Measurements from ENCODE around the gene SPECC1L.

SPECC1L gene

DNA sequence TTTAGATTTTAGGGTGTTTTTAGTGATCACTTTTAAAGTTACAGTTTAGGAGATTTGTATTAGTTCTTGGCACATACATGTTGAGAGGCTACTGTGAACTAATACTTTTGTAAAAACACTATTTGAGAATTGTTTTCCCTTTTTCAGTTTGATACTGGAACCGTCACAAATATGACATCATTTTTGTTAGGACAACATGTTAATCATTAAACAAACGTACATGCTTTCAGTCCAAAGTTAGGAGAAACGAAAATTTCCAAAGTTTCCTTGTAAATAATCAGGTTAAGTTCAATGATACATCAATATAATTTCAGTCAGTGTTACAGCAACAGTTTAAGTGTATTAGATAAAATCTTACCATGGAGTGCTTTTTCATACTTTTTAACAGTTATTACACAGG is 53.1 kb downstream of the SPECC1L start:
- DNase-seq = no peak

DNA sequence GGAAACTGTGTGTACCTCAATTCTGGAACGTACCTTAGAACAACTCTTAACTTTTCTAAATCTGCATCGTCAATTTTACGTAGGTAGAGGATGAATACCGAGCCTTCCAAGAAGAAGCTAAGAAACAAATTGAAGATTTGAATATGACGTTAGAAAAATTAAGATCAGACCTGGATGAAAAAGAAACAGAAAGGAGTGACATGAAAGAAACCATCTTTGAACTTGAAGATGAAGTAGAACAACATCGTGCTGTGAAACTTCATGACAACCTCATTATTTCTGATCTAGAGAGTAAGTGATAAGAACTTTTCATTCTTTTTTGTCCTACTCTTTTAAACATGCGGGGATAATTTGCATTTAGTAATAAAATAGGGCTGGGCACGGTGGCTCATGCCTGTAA is 53.5 kb downstream of the SPECC1L start:
- no peak for DNase-seq

DNA sequence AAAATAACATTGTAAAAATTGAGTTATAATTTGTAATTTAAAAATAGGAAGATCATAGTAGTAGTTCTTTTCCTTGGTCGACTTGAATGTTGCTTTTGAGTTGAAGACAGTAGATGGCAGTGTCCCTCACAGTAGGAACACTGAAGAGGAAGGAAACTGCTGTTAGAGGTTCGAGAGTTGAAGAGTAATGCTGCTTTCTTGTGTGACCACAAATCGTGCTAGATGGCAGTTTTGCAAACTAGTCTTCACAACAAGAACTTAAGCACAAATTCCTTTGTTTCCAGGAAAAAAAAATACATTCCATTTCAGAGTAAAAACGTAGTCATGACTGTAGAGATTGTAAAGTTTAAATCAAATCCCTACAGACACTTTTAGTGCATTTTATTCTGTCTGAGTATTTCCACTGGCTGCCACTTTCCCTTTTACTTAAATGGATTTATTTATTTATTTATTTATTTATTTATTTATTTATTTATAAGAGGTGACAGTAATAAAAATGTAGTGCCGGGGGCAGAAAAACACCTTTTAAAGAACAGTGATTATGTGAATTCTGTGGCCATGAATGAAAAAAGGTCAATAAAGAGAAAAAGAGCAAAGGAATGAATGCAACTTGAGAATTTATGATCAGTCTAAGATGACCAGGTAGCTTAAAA is 54.6 kb downstream of the SPECC1L start:
- DNase-seq = no peak

DNA sequence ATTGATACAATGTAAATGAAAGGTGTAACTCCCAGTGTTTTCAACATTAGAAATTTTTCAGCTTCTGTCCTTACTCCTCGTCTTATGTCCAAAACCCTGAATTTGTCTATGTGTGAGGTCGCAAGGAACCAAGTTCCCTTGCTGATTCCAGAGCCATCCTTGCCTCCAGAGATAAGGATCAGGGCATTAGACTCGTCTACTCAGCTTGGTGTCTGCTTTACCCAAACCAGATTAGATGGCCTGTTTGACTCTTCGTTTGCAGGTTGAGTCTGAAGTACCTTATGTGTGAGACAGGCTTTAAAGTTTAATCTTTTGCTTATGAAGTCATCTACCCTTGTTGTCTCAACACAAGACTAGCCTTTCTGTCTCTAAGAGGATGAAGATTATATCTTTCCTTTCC is 55.6 kb downstream of the SPECC1L start:
- DNase-seq = no peak

DNA sequence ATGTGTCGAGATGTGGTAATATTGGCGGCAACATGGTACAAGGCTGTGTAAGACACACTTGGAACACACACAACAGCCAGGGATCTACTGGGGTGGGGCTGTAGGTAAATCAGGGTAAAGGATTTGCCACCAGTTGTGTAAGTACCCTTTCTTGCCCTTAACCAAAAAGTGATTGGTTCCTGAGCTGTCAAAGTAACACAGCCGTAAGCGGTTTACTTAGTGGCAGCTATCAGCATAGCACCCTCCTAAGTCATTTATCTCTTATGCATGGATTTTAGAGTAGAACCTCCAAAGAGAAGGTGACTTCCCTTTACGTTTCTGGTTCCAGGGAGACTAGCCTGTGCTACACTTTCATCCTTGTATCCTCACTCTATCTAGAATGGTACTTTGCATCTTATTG is 57.2 kb downstream of the SPECC1L start:
- no peak for DNase-seq

DNA sequence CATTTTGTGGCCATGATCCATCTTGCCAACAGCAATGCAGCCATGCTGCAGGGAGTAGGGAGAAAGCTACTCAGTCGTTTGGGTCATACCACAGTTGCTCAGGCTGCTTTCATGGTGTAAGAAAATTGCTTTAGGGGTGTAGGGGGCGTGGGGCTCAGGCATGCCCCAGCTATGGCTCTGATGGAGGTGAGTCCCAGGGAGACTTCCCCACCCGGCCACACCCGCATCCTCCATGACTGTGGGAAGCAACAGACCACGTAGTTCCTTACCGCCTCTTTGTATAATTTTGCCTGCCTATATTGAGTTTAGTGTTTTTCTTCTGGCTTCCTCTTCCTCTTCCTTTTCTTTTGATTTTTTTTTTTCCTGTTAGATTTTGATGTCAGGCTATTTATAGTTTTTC is 58.8 kb downstream of the SPECC1L start:
- no peak for DNase-seq

DNA sequence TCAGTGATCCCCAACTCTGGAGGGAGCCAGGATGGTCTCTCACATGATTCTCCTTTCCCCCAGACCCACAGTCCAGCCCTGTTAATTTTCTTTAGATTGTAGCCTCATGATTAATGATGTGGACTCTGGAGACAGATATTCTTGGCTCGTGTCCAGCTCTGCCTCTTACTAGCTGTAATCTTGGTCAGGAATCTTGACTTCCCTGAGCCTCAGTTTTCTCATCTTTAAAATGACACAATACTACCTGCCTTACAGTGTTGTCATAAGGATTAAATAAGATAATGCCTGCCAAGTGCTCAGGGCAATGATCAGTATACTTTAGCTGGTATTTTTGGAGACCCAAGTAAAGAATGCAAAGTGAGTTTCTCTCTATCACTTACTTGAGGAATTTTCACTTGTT is 60.0 kb downstream of the SPECC1L start:
- DNase-seq = no peak

DNA sequence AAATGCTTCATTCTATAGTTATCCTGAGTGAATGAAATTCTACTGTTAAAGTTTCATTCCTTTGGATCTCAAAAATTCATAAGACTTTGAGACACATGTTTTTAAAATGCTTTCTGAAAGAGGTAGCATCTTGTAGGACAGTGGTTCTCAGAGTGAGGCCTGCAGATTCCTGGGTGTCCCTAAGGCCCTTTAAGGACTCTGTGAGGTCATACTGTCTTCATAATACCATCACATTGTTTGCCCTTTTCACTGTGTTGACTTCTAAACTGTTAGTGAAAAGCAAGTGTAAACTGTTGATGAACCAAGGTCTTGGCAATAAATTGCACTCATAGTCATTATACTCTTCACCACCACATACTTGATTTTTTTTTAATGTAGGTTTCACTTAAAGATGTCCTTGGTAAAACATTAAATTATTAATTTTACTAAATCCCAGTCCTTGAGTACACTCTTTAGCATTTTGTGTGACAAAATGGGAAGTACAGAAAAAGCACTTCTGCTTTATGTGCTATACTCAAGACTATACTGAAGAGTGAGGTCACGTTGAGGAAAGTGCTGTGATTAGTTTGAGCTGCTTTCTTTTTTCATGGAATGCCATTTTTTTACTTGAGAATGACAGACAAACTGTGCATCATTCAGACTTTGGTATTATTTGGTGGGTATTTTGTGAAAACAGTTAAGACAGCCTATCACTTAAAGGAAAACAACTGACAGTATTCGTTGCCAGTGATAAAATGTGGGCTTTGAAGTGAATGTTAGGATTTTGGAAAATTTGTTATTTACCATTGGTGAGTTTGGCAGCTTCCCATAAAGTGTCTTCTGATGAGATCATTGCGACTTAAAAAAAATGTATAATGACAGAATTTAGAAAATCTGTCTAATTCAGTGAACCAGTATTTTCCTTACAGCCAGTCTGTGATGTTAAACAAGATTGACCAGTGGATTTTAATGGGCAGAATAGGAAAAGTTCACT is 61.1 kb downstream of the SPECC1L start:
- DNase-seq = no peak

DNA sequence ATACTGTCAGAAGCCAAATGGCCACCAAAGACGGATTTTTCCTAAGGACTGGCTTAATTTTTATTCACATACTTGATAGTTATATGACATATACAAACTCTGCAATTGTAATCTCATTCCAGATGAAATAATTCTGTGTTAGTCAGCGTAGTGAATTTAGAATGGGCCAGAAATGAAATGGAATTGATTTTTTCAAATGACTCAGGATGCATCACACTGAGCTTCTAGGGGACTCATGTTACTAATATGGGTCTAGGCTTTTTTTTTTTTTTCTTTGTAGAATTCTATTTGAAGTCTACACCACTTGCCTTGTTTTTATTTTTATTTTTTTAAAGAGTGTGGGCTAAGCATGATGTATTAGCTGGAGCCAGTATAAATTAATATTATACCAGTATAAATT is 62.7 kb downstream of the SPECC1L start:
- no peak for DNase-seq

DNA sequence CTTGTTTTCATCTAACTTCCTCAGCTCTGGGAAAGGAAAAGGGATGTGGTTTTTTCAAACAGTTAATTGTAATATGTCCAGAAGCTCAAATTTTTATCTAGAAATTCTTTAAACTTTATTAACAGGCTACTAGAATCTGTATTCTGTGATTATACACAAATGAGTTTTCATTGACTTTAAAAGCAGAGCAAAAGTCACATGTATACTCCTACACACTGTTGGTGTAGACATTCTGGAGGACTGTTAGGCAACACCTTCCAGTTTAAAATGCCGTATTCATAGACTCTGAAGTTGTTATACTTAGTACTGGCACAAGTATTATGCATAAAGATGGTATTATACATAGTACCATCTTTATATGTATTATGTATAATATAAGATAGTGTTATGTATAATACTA is 64.9 kb downstream of the SPECC1L start:
- DNase-seq = no peak

DNA sequence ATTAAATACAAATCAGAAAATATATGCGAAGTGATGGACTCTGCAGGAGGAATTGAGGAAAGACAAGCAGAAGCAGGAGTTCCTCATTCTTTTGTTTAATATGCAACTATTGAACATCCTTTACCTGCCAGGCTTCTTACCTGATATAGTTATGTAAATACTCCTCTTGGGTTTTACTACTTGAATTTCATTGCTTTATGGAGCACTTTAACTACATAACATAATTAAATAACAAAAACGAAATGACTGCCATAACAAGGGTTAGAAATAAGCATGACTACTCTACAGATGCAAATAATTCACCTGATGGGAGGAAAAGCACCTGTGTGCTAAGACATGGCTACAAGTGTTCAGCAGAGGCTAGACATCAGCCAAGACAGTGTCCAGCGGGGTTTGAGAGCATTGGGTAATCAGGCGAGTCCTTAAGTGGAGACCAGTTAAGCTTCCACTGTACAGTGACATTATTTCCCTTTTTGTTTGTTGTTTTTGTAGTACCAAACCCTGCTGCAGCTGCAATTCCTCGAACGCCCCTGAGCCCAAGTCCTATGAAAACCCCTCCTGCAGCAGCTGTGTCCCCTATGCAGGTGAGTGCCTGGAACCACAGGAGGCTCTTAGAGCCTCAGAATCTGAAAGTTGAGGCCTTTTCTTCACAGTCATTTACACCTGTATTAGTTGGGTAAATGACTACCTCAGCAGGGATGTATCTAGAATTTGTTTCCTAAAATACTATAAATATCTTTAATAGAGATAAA is 67.4 kb downstream of the SPECC1L start:
- DNase-seq = no peak

DNA sequence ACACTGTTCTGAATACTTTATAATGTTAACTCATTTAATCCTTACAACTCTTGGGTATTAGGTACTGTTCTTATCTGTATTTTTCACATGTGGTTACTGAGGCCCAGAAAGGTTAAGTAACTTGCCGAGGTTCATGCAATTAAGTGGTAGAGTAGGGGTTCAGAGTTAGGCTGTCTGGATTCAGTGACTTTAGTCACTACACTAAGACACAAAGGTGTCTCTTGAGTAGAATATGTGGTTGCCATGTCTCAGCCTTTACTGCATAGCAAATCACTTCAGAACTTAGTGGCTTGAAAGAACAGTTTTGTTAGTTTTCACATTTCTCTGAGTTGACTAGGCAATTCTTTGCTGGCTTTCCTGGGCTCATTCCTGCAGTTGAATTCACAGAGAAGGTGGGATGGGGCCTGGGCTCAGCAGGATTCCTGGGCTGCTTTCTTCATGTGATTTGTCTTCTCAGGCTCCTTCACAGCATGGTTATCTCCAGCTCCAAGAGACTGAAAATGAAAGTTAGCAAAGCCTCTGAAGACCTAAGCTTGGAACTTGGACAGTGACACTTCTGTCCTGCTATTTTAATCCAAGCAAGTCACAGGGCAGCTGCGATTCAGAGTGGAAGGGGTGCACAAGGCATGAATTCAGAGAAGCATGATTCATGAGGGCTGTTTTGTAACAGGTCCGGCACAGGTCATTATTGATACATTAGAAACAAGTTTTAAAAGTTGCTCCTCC is 68.3 kb downstream of the SPECC1L start:
- no peak for DNase-seq

DNA sequence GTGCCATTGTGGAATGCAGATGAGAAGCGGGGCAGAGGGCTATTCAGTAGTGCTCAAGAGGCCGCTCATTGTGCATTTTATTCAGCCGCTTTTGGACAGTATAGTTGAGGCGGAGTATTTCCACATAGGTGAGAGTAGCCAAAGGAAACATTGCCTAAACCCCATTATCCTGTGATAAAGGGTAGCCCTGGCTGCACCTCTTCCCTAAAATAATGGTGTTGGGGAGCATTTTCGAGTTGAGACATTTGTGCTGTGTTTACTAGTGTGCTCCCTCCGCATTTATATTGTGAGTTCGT is 68.8 kb downstream of the SPECC1L start:
- DNase-seq = no peak

DNA sequence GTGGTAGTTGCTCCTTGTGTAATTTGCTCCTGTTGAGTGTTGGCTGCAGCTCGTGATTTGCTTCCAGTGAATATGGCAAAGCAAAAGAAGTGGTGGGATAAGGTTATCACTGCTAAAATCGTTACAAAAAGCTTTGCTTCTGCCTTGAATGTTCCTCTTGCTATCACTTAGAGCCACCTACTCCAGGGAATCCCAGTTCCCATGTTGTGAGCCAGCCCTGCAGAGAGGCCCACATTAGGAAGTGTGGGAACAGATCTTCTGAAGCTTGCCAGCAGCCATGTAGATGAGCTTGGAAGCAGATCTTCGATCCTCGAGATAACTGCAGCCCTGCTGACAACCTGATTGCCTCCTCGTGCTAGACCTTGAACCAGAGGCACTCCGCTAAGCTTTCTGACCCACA is 71.0 kb downstream of the SPECC1L start:
- no peak for DNase-seq

DNA sequence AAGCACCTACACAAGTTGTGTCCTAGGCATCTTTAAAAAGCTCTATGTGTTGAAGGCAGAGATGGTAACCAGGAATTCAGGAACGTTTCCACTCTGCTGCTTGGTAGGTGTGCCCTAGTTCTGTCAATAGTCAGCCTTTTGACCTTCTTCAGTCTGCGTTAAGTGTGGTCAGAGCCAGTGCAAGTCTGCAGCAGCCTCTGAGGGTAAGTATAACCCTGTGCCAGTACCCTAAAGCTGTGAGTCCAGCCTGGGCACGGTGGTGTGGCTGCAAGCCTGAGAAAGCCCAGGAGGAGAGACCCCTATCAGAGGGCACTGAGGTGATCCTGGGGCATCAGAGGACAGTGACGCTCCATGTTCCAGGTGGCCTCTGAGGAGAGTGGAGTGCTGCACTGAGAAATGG is 80.0 kb downstream of the SPECC1L start:
- DNase-seq = no peak

DNA sequence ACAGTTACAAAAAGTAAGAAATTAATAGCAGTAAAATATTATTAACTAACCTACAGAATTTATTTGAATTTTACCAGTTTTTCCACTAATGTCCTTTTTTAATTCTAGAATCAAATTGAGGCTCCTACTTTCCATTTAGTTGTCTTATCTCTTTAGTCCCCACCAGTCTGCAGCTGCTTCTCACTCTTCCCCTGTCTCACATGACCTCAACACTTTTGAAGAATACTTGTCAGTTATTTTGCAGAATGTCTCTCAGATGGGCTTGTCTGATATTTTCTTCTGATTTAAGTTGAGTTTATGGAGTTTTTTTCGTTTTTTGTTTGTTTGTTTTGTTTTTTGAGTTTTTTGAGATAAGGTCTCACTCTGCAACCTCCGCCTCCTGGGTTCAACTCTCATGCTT is 82.5 kb downstream of the SPECC1L start:
- DNase-seq = no peak

DNA sequence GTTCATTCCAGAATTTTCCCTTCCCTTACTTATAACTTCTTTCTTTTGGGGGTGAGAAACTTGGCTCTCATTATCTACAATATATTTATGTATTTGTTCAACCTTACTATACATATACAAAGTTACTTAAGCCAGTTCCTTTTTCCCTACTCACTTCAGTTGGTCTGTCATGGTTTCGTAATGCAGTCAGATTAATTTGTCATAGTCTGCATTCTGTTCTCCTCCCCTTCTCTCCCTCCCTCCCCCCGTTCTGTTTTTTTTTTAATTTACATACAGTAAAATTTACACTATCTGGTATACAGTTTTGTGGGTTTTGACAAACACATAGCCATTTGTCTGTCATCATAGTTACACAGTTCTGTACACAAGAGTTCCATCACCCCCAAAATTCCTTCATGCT is 84.9 kb downstream of the SPECC1L start:
- DNase-seq = no peak

DNA sequence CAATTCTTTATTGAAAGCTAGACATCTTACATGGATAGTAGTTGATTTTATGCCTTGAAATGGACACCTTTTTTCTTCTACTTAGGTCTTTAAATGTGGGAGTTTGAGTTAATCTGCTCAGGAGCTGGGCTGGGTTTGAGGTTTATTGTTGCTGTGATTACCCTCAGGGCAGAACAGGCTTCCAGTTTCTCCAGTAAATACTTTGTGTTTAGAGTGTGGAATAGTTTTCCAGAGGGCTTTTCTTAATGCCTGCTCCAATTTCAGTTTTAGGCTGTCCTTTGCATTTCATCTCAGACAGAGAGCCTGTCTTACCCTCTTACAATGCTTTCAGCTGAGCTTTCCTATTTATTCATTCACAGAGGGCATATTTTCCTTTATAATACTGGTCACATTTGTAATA is 86.9 kb downstream of the SPECC1L start:
- no peak for DNase-seq

DNA sequence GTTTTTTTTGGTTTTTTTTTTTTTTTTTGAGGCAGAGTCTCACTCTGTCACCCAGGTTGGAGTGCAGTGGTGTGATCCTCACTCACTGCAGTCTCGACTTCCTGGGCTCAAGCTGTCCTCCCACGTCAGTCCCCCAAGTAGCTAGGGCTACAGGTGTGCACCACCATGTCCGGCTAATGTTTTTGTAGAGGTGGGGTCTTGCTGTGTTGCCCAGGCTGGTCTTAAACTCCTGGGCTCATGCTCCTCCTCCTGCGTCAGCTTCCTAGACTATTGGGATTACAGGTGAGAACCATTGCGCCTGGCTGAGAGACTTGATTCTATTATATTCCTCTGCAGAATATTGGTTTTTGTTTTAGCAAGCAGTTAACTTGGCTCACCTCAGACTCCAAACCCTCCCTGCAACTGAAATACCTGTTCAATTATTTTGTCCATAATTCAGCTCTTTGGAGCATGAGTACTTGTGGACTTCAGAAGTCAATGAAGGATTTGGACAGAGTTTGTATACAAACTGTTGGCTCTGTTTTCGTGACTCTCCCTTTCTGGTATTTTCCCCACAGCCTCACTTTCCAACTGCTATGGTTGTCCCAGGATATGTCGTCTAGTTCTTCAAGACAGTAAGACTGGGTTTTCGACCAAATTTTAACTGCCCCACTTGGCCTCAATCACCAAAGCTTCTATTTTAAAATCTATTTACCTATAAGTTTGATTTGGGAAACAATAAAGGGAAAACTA is 87.6 kb downstream of the SPECC1L start:
- DNase-seq = no peak

DNA sequence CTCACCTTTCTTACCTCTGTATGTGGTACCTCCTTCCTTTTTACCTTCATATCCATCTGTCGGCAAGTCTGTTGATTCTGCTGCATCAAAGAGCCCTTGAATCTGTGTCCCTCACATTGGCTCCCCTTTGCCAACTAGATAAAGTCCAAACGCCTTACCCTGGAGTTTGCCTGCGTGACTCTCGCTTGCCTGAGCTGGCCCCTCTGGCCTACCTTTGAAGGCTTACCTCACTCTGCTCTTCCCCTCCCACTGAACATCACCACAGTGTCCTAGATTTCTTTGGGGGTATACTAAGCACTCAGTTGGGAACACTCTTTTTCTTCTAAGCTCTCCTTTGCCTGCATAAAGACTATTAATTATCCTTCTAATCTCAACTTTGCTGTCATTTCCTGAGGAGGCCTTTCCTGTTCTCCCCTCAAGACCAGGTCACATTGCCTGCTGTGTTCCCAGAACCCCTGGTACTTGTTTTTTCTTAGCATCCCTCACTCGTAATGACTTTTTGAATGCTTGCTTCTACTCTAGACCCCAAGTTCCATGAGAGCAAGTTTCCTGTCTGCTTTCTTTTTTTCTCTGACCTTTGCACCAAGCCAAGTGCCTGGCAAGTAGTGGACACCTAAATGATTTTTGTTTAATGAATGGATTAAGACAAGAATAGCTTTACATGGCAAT is 89.0 kb downstream of the SPECC1L start:
- no peak for DNase-seq

DNA sequence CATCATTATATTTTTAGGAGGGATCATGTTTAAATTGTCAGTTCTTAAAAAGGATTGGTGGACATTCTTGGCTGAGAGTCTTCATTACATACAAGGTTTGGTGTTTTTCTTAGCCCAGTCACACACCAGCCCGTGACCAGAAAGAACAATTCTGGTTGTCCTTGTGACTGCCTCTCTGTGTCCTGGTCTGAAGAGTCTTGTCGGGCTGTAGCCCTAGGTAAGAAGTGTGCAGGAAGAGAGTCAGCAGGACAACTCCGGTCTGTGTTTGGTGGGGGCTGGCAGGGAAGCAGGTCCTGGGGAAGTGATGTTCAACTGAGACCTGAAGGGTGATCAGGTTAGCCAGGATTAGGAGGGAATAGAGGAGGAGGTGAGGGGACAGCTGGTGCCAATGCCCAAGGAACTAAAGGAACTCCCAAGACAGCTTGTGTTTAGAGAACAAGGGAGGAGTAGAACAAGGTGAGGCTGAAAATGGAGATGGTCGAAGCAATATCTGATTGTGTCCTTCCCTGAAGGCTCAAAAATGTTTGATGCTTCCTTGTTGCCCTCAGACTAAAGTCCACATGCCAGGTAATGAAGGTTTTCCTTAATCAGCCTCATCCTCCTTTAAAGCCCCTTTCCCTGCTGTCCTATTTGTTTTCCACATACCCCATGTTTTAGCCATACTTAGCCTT is 91.5 kb downstream of the SPECC1L start:
- DNase-seq = no peak
